Renal cortex interstitium (tissue), 11 donors: ENCODE results near the gene C1QC. TPM values are rescaled to one million over a fixed set of nuclear protein-coding genes. Genes with fewer than 3 reads are reported as not detected.

ENCODE experiments used
- DNase-seq, 11 donors: peaks; one replicate each; pipeline ENCODE4 v3.0.0-alpha.2; 2013; ENCODE audit warnings: low read depth in 9 of 11, low spot score in 4 of 11; ENCODE audit errors: extremely low read depth in 1 of 11
- polyA plus RNA-seq, 3 donors: library from polyadenylated mRNA; unstranded; fragments of 120-200 nt; gene quantifications; one replicate each; pipeline ENCODE4 v1.2.1, GENCODE V29; 2013; ENCODE audit not compliant: insufficient read length in 3 of 3

Gene C1QC
- polyA plus RNA-seq, 3 donors: 10.1 to 20.1 (median 16.0) TPM

GRCh38 chr1:22696610-22697009, 53.2 kb downstream of the C1QC start:
- DNase-seq: no peak

Other genes with a start within 250 kb of the C1QC start
- 10 to 100 TPM; 18.7 to 19.8 (median 19.6) TPM for gene ZBTB40, start 191.8 kb upstream of the C1QC start, polyA plus RNA-seq
- 1 to 10 TPM; 1.5 to 2.6 (median 2.3) TPM for gene EPHA8, start 80.1 kb upstream of the C1QC start, polyA plus RNA-seq
- 10 to 100 TPM in 2 of 3 donors, 1 to 10 TPM in 1; 8.3 to 20.8 (median 14.9) TPM for gene C1QA, start 7.0 kb upstream of the C1QC start, polyA plus RNA-seq
- gene C1QB, start 9.6 kb downstream of the C1QC start, polyA plus RNA-seq: 10 to 100 TPM in 1 of 3 donors, 1 to 10 TPM in 2; 6.0 to 10.6 (median 9.6) TPM
- 10 to 100 TPM; 11.8 to 16.1 (median 11.9) TPM for gene EPHB2, start 67.2 kb downstream of the C1QC start, polyA plus RNA-seq